ENCODE results near the gene ARHGAP25. TPM values are rescaled to one million over a fixed set of nuclear protein-coding genes. Genes with fewer than 3 reads are reported as not detected.

ARHGAP25 gene
- total and polyA plus RNA-seq, 2 donors (not counting 1 experiment from before 2014, with no cell fraction given): 2.7 to 5.8 TPM

GRCh38 chr2:68767031-68767961, 32.7 kb downstream of the ARHGAP25 start:
- Histone ChIP-seq H3K4me2 (ENCODE audit: extremely low read depth, insufficient read depth, low read length) (no peak overlapping the region), H3K9me3 (ENCODE audit: control insufficient read depth, insufficient read depth, low read depth, low read length) (no peaks in the 10 kb centered on the region), H3K27ac (ENCODE audit: insufficient read depth, low read length) (no peak overlapping the region), H3K4me1 (ENCODE audit: control insufficient read depth, extremely low read depth, insufficient read depth, low read length) (peaks cover 11% of the 10 kb centered on the region), H3K36me3 (ENCODE audit: control insufficient read depth, insufficient read depth, low read length) (no peaks in the 10 kb centered on the region), H2AFZ (ENCODE audit: low read length) (no peak overlapping the region), H3K79me2 (ENCODE audit: control insufficient read depth, insufficient read depth, low read length) (no peaks in the 10 kb centered on the region), H3K27me3 (ENCODE audit: control insufficient read depth, insufficient read depth, low read length) (no peaks in the 10 kb centered on the region), H3K9ac (ENCODE audit: insufficient read depth, low read length) (no peak overlapping the region), H3K4me3 (replicated peaks in 1 of 4; ENCODE audit: control extremely low read depth in 1 of 4, insufficient read depth in 1 of 4, low read depth in 3 of 4, low read length in 4 of 4) (no peak overlapping the region), H4K20me1 (ENCODE audit: control insufficient read depth, extremely low read depth, insufficient read depth, low read length) (no peaks in the 10 kb centered on the region)
- no peak for DNase-seq (ENCODE audit: low read depth in 2 of 2)
- TF ChIP-seq EZH2 (IDR thresholded peaks at IDR 0.05; ENCODE audit: low read length, missing control alignments) (no peak), CTCF (conservative IDR thresholded peaks at IDR 0.05 in 1 of 2, IDR thresholded peaks at IDR 0.05 in 1 of 2; ENCODE audit: low read depth in 1 of 2, low read length in 2 of 2) (no peak)

DNA sequence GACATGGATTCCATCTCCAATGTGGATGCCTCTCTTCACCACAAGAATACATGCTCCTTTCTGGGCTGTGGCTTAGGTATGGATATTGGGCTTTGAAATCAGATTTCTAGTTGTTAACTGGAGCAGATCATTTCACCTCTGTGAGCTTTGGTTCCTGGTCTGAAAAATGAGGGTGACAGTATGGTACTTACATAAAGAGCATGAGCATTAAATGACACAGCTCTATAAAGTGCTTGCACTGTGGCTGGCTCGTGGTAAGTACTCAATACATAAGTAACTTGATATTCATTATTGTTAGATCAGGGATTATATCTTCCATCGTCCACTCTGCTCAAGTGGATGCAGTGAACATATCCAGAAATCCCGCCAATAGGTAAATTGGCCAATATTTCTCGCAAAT, 33.4 kb downstream of the ARHGAP25 start:
- Histone ChIP-seq H3K27ac (ENCODE audit: insufficient read depth, low read length) (no peak overlapping the region), H3K4me1 (ENCODE audit: control insufficient read depth, extremely low read depth, insufficient read depth, low read length) (peaks cover 11% of the 10 kb centered on the region), H2AFZ (ENCODE audit: low read length) (no peak overlapping the region), H3K36me3 (ENCODE audit: control insufficient read depth, insufficient read depth, low read length) (no peaks in the 10 kb centered on the region), H3K4me2 (ENCODE audit: extremely low read depth, insufficient read depth, low read length) (no peak overlapping the region), H3K79me2 (ENCODE audit: control insufficient read depth, insufficient read depth, low read length) (no peaks in the 10 kb centered on the region), H3K4me3 (replicated peaks in 1 of 4; ENCODE audit: control extremely low read depth in 1 of 4, insufficient read depth in 1 of 4, low read depth in 3 of 4, low read length in 4 of 4) (no peak overlapping the region), H3K27me3 (ENCODE audit: control insufficient read depth, insufficient read depth, low read length) (no peaks in the 10 kb centered on the region), H4K20me1 (ENCODE audit: control insufficient read depth, extremely low read depth, insufficient read depth, low read length) (no peaks in the 10 kb centered on the region), H3K9ac (ENCODE audit: insufficient read depth, low read length) (no peak overlapping the region), H3K9me3 (ENCODE audit: control insufficient read depth, insufficient read depth, low read depth, low read length) (no peaks in the 10 kb centered on the region)
- TF ChIP-seq EZH2 (IDR thresholded peaks at IDR 0.05; ENCODE audit: low read length, missing control alignments) (no peak), CTCF (conservative IDR thresholded peaks at IDR 0.05 in 1 of 2, IDR thresholded peaks at IDR 0.05 in 1 of 2; ENCODE audit: low read depth in 1 of 2, low read length in 2 of 2) (no peak)
- DNase-seq (ENCODE audit: low read depth in 2 of 2): no peak

DNA sequence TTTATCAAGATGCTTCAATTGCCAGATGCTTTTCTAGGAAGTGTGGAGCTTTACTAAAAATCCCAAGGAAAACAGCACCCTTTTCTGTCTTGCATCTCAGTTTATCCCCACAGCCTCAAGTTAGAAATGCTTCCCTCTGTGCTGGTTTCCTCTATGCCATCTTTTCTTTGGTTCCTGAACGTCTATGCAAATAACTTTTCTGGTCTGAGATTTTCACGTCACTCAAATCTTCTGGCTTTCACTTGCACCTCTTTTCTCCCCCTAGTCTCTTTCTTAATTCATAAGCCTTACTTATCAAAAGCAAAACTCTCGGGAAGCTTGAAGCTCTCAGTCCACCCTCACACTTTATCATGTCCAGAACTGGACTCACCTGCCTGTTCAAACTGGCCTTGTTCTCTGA, 33.9 kb downstream of the ARHGAP25 start:
- Histone ChIP-seq H3K9ac (ENCODE audit: insufficient read depth, low read length) (no peak overlapping the region), H3K4me2 (ENCODE audit: extremely low read depth, insufficient read depth, low read length) (no peak overlapping the region), H3K27ac (ENCODE audit: insufficient read depth, low read length) (no peak overlapping the region), H3K27me3 (ENCODE audit: control insufficient read depth, insufficient read depth, low read length) (no peaks in the 10 kb centered on the region), H3K4me3 (replicated peaks in 1 of 4; ENCODE audit: control extremely low read depth in 1 of 4, insufficient read depth in 1 of 4, low read depth in 3 of 4, low read length in 4 of 4) (no peak overlapping the region), H3K4me1 (ENCODE audit: control insufficient read depth, extremely low read depth, insufficient read depth, low read length) (peaks cover 11% of the 10 kb centered on the region), H3K36me3 (ENCODE audit: control insufficient read depth, insufficient read depth, low read length) (no peaks in the 10 kb centered on the region), H3K9me3 (ENCODE audit: control insufficient read depth, insufficient read depth, low read depth, low read length) (no peaks in the 10 kb centered on the region), H3K79me2 (ENCODE audit: control insufficient read depth, insufficient read depth, low read length) (no peaks in the 10 kb centered on the region), H2AFZ (ENCODE audit: low read length) (no peak overlapping the region), H4K20me1 (ENCODE audit: control insufficient read depth, extremely low read depth, insufficient read depth, low read length) (no peaks in the 10 kb centered on the region)
- no peak for DNase-seq (ENCODE audit: low read depth in 2 of 2)
- TF ChIP-seq CTCF (conservative IDR thresholded peaks at IDR 0.05 in 1 of 2, IDR thresholded peaks at IDR 0.05 in 1 of 2; ENCODE audit: low read depth in 1 of 2, low read length in 2 of 2) (no peak), EZH2 (IDR thresholded peaks at IDR 0.05; ENCODE audit: low read length, missing control alignments) (no peak)

Measured in fibroblast of lung (primary cell).